SK-N-SH (cell line): Measurements from ENCODE around the gene DIMT1. TPM values are rescaled to one million over a fixed set of nuclear protein-coding genes. Genes with fewer than 3 reads are reported as not detected.

ENCODE experiments used
- CTCF ChIA-PET: fragments of 300-600, 350-600 bp; formaldehyde crosslinking; extraction: SDS; loops from one replicate; lab custom pipeline; 2021; lab: Yijun Ruan, JAX
- POLR2A ChIA-PET: fragments of 350-600 bp; sonication (Branson Sonifier 250); formaldehyde crosslinking; extraction: SDS; loops from one replicate; lab custom pipeline; 2020; ENCODE audit warnings: antibody characterized with exemption, inconsistent platforms; lab: Yijun Ruan, JAX
- DNase-seq: peaks from one replicate; pipeline ENCODE4 v3.0.0; 2012
- H2AFZ ChIP-seq: fragments of 200-600 bp; sonication (generic); 2 replicates; pipeline ENCODE4 v1.8.1; 2016; ENCODE audit warnings: antibody characterized with exemption, mild to moderate bottlenecking, low read depth
- H3F3A ChIP-seq: fragments of 200-600 bp; sonication (generic); replicated peaks from 2 replicates; pipeline ENCODE3; 2016; ENCODE audit warnings: antibody characterized with exemption, mild to moderate bottlenecking; ENCODE audit not compliant: insufficient read depth
- H3K27ac ChIP-seq, 2 experiments: fragments of 200-500 bp in 1 of 2; fragments of 200-600 bp in 1 of 2; sonication (Bioruptor generic) in 1 of 2; sonication (generic), shearing (Covaris generic) in 1 of 2; 2 replicates each; pipeline versions ENCODE4 v1.5.1 to v1.6.1; 2014 to 2016; ENCODE audit warnings: low read depth in 2 of 2, inconsistent platforms in 1 of 2, low read length in 1 of 2, mild to moderate bottlenecking in 1 of 2, mixed read lengths in 1 of 2
- H3K27me3 ChIP-seq: fragments of 200-600 bp; sonication (generic), shearing (Covaris generic); 2 replicates; pipeline ENCODE4 v1.6.1; 2016; ENCODE audit warnings: mixed run types; ENCODE audit not compliant: insufficient read depth
- H3K36me3 ChIP-seq, 2 experiments: fragments of 200-500 bp in 1 of 2; fragments of 200-600 bp in 1 of 2; sonication (Bioruptor generic) in 1 of 2; sonication (generic) in 1 of 2; replicated peaks in 1 of 2; 2 replicates each; pipeline versions ENCODE3 to v1.5.1; 2014 to 2016; ENCODE audit warnings: low read length in 1 of 2, mild to moderate bottlenecking in 1 of 2; ENCODE audit not compliant: insufficient read depth in 2 of 2, control insufficient read depth in 1 of 2
- H3K4me1 ChIP-seq, 2 experiments: fragments of 200-500 bp in 1 of 2; fragments of 200-600 bp in 1 of 2; sonication (Bioruptor generic) in 1 of 2; sonication (generic), shearing (Covaris generic) in 1 of 2; 2 replicates each; pipeline versions ENCODE4 v1.5.1 to v1.6.1; 2014 to 2016; ENCODE audit warnings: low read depth in 1 of 2, low read length in 1 of 2, mixed run types in 1 of 2; ENCODE audit not compliant: insufficient read depth in 2 of 2, control insufficient read depth in 1 of 2
- H3K4me2 ChIP-seq: fragments of 200-600 bp; sonication (generic), shearing (Covaris generic); 2 replicates; pipeline ENCODE4 v1.6.1; 2017; ENCODE audit warnings: mixed run types
- H3K4me3 ChIP-seq, 2 experiments: fragments of 200-500 bp in 1 of 2; fragments of 200-600 bp in 1 of 2; sonication (Bioruptor generic) in 1 of 2; sonication (generic), shearing (Covaris generic) in 1 of 2; 2 replicates each; pipeline versions ENCODE4 v1.5.1 to v1.8.1; 2014 to 2016; ENCODE audit warnings: low read depth in 2 of 2, inconsistent platforms in 1 of 2, low read length in 1 of 2, mild to moderate bottlenecking in 1 of 2, mixed read lengths in 1 of 2, moderate library complexity in 1 of 2
- H3K79me2 ChIP-seq: fragments of 200-600 bp; sonication (generic); 2 replicates; pipeline ENCODE4 v1.8.1; 2017; ENCODE audit warnings: mild to moderate bottlenecking; ENCODE audit not compliant: insufficient read depth
- H3K9ac ChIP-seq: fragments of 200-600 bp; sonication (generic); 2 replicates; pipeline ENCODE4 v1.6.1; 2017; ENCODE audit warnings: mixed run types
- H3K9me2 ChIP-seq: fragments of 200-600 bp; sonication (generic); 2 replicates; pipeline ENCODE4 v1.6.1; 2017; ENCODE audit warnings: mixed run types
- H3K9me3 ChIP-seq: fragments of 200-600 bp; sonication (generic); 2 replicates; pipeline ENCODE4 v1.6.1; 2017; ENCODE audit warnings: mixed run types, mild to moderate bottlenecking, moderate library complexity
- H4K20me1 ChIP-seq: fragments of 200-600 bp; sonication (generic); 2 replicates; pipeline ENCODE4 v1.6.1; 2017; ENCODE audit warnings: mild to moderate bottlenecking, mixed run types; ENCODE audit not compliant: insufficient read depth
- CHD2 ChIP-seq: fragments of 150-350 bp; IDR thresholded peaks from 2 replicates; pipeline ENCODE4 v1.6.1; 2018; ENCODE audit warnings: low read length; ENCODE audit not compliant: partially characterized antibody
- EP300 ChIP-seq, 2 experiments: IDR thresholded peaks; 2 replicates each; pipeline versions ENCODE4 v1.4.0 to v1.6.1; 2012; ENCODE audit warnings: borderline replicate concordance in 1 of 2, low read depth in 1 of 2, low read length in 1 of 2
- EZH2phosphoT487 ChIP-seq: fragments of 200-600 bp; sonication (generic); IDR thresholded peaks from 2 replicates; pipeline ENCODE4 v1.6.1; 2017; ENCODE audit warnings: low read depth, mixed run types, mild to moderate bottlenecking, antibody characterized with exemption, moderate library complexity, borderline replicate concordance
- FOXJ3 ChIP-seq: sonication (generic); formaldehyde crosslinking; IDR thresholded peaks from 2 replicates; pipeline ENCODE4 v1.5.1; 2020; ENCODE audit warnings: mild to moderate bottlenecking, missing genetic modification reagents
- FOXM1 ChIP-seq: IDR thresholded peaks from 2 replicates; pipeline ENCODE4 v1.4.0; 2012; ENCODE audit warnings: low read depth, mild to moderate bottlenecking
- GABPA ChIP-seq: IDR thresholded peaks from 2 replicates; pipeline ENCODE4 v1.4.0; 2012; ENCODE audit warnings: low read depth, mild to moderate bottlenecking
- NFIC ChIP-seq: IDR thresholded peaks from 2 replicates; pipeline ENCODE4 v1.4.0; 2012; ENCODE audit warnings: borderline replicate concordance
- NRF1 ChIP-seq: IDR thresholded peaks from 2 replicates; pipeline ENCODE4 v1.6.1; 2012; ENCODE audit warnings: low read depth, mild to moderate bottlenecking, low read length
- PBX3 ChIP-seq: IDR thresholded peaks from 2 replicates; pipeline ENCODE4; 2012
- POLR2AphosphoS5 ChIP-seq: IDR thresholded peaks from 2 replicates; pipeline ENCODE4 v1.6.1; 2012; ENCODE audit warnings: low read depth, low read length
- RAD21 ChIP-seq: IDR thresholded peaks from 2 replicates; pipeline ENCODE4 v1.6.1; 2012; ENCODE audit warnings: mild to moderate bottlenecking, low read length
- RCOR1 ChIP-seq: fragments of 150-350 bp; IDR thresholded peaks from 2 replicates; pipeline ENCODE4 v1.6.1; 2017; ENCODE audit warnings: antibody characterized with exemption, low read length
- REST ChIP-seq: IDR thresholded peaks from 2 replicates; pipeline ENCODE4 v1.6.1; 2012; ENCODE audit warnings: mild to moderate bottlenecking, low read depth, low read length, moderate library complexity
- RXRA ChIP-seq: IDR thresholded peaks from 2 replicates; pipeline ENCODE4 v1.4.0; 2012; ENCODE audit warnings: low read depth, mild to moderate bottlenecking, borderline replicate concordance
- SIN3A ChIP-seq: IDR thresholded peaks from 2 replicates; pipeline ENCODE4 v1.6.1; 2012; ENCODE audit warnings: low read depth, mild to moderate bottlenecking, low read length, moderate library complexity, borderline replicate concordance
- SMC3 ChIP-seq: IDR thresholded peaks from 2 replicates; pipeline ENCODE4 v1.6.1; 2012; ENCODE audit warnings: low read depth, low read length, improper control_type of control experiment
- TCF12 ChIP-seq: IDR thresholded peaks from 2 replicates; pipeline ENCODE4 v1.4.0; 2012
- TEAD4 ChIP-seq: IDR thresholded peaks from 2 replicates; pipeline ENCODE4 v1.4.0; 2012; ENCODE audit warnings: mild to moderate bottlenecking, borderline replicate concordance; ENCODE audit not compliant: insufficient read depth
- USF2 ChIP-seq: fragments of 150-350 bp; IDR thresholded peaks from 2 replicates; pipeline ENCODE4 v1.6.1; 2017; ENCODE audit warnings: antibody characterized with exemption, low read length, low read depth, borderline replicate concordance
- ZBTB33 ChIP-seq: IDR thresholded peaks from 2 replicates; pipeline ENCODE4 v1.4.0; 2012; ENCODE audit warnings: low read depth, borderline replicate concordance
- WGBS: methylation state at CpG from one replicate; pipeline ENCODE4 v1.1.6; 2017; ENCODE audit warnings: low lambda C conversion rate; 5-methylcytosine and 5-hydroxymethylcytosine counted together
- polyA plus RNA-seq, 3 experiments: library from polyadenylated mRNA; depleted of rRNA; stranded (reverse); fragments of >200 nt; gene quantifications; 2 replicates each; pipeline ENCODE4 v1.2.3, GENCODE V29; 2012

Gene DIMT1
- polyA plus RNA-seq, 1 of the 3 experiments (the other 2 are of a cell fraction), result 29.5 TPM

GRCh38 chr5:62448528-62448927, 44.8 kb upstream of the DIMT1 start:
- Histone ChIP-seq H3K9me3 (no peaks in the 10 kb centered on the region), H3K9me2 (no peaks in the 10 kb centered on the region), H3K27me3 (no peaks in the 10 kb centered on the region), H3K79me2 (peaks cover 28% of the 10 kb centered on the region; the same call in 1 of the 2 replicates), H4K20me1 (no peaks in the 10 kb centered on the region), H3K4me1 (no peaks in the 10 kb centered on the region), H3K27ac (no peak overlapping the region), H3K9ac (no peak overlapping the region), H3K36me3 (peaks cover 21 to 28% of the 10 kb centered on the region in 2 experiments), H3K4me2 (no peak overlapping the region), H3K4me3 (no peak overlapping the region), H2AFZ (no peak overlapping the region), H3F3A (no peaks in the 10 kb centered on the region)
- WGBS, result 97% methylated on average over 5 of the region's 5 CpGs
- DNase-seq, result no peak
- CTCF ChIA-PET, result interaction anchor here (7.4 kb wide), 1 partner anchor 12 kb away, joined by 48 read pairs; no protein-coding TSS in a partner anchor
- TF ChIP-seq RAD21 (no peak), FOXJ3 (CRISPR knock-in tag) (no peak), REST (no peak), SIN3A (no peak), RXRA (no peak), NFIC (no peak), POLR2AphosphoS5 (no peak), FOXM1 (no peak)
- POLR2A ChIA-PET, result no interaction called here

- no peaks in the 10 kb centered on the region for H3K9me2 ChIP-seq
- H3K4me2 ChIP-seq, result no peak overlapping the region
- ChIA-PET POLR2A (interaction anchor here (1.0 kb wide), 1 partner anchor 20 kb away, joined by 3 read pairs; the partner anchor contains the start of gene IPO11), CTCF (interaction anchor here (3.4 to 4.7 kb wide), 2 partner anchors 11 to 28 kb away, joined by 14 to 23 read pairs; no protein-coding TSS in a partner anchor)
- H3F3A ChIP-seq, result no peaks in the 10 kb centered on the region
- H3K27ac ChIP-seq, result no peak overlapping the region
- no peak for DNase-seq
- peaks cover 3% of the 10 kb centered on the region; the same call in 1 of the 2 replicates for H4K20me1 ChIP-seq
- H3K4me1 ChIP-seq, result no peaks in the 10 kb centered on the region; a peak in 2 of 4 replicates
- no peaks in the 10 kb centered on the region for H3K27me3 ChIP-seq
- no peak overlapping the region for H3K4me3 ChIP-seq
- H3K36me3 ChIP-seq, result no peaks in the 10 kb centered on the region
- H2AFZ ChIP-seq, result no peak overlapping the region
- WGBS, result 89% methylated on average over 5 of the region's 5 CpGs
- no peak overlapping the region for H3K9ac ChIP-seq
- peaks cover 91% of the 10 kb centered on the region for H3K79me2 ChIP-seq
- no peaks in the 10 kb centered on the region for H3K9me3 ChIP-seq
- no peak for TF ChIP-seq TEAD4
- TF ChIP-seq USF2, result no peak
- TF ChIP-seq NFIC, result no peak
- TF ChIP-seq FOXJ3 (CRISPR knock-in tag), result no peak
- TF ChIP-seq ZBTB33, result no peak
- no peak for TF ChIP-seq SIN3A
- no peak for TF ChIP-seq EP300 (IDR thresholded peaks at IDR 0.05; ENCODE audit: borderline replicate concordance in 1 of 2, low read depth in 1 of 2, low read length in 1 of 2)
- TF ChIP-seq RCOR1, result no peak
- no peak for TF ChIP-seq SMC3
- TF ChIP-seq TCF12, result no peak
- no peak for TF ChIP-seq CHD2
- no peak for TF ChIP-seq GABPA
- TF ChIP-seq EZH2phosphoT487, result no peak
- TF ChIP-seq FOXM1, result no peak
- TF ChIP-seq RXRA, result no peak
- no peak for TF ChIP-seq PBX3
- no peak for TF ChIP-seq NRF1
Observed at GRCh38 chr5:62432621-62433064, 28.9 kb upstream of the DIMT1 start.
